ENCODE results near the gene BCL11B.

The BCL11B gene

DNA sequence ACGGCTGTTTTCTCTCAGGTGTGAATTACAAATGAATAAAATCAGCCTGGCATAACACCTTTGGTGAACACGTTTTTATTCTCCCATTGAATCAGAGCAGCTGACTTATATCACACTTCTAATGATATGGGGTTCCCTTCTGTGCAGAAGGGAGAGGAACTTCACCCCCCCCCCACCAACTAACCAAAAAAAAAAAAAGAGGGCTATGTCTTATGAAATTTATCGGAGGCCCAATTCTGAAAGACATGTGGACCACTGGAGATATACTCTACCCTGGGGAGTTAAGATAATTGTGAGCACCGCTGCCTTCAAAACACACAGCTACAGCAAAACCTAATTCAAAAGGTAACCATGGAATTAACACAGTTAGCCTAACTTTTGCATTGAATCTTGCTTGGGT, 4.6 kb downstream of the BCL11B start:
- DNase-seq, result no peak

DNA sequence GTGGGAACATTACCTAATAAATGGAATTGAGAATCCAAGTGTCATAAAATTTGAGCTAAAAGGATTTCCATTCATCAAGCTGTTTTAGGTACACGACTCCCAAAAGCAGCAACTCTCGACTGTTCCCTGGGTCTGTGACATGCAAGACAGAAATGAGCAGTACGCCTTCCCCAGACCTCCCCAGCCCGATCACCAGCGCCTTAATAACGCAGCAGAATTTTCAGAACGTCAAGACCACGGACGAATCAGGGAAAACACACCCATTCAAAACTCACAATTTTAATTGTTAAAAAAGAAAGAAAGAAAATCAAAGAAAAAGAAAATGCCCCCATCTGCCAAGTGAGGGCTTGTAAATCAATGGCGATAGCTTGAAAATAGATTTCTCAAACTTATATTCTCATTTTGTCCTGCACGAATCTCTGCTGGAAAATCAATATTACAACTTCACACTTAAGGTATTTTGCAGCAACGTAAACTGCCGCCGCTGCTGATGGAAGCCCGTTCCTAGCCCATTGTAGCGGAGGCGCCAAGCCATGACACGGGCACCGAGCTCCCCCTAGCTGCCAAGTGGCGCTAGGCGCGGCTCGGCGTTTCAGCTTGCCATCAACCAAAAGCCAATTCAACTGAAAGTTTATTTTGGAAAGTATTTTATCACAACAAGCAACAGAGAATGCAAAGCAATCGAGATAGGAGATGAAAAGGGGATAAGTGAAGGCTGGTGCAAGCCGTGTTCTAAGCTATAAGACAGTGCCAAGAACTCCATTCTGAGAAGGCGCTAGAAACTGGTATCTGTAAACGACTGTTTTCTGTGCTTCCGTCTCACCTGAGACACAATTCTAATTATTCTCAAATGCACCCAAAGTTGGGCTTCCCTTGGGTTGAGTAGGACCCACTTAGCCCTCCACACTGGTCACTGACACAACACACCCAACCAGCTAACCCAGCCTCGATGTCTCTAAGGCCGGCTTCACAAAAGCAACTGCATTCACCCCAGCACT, 5.5 kb downstream of the BCL11B start:
- peak; percentile 79 for DNase-seq

DNA sequence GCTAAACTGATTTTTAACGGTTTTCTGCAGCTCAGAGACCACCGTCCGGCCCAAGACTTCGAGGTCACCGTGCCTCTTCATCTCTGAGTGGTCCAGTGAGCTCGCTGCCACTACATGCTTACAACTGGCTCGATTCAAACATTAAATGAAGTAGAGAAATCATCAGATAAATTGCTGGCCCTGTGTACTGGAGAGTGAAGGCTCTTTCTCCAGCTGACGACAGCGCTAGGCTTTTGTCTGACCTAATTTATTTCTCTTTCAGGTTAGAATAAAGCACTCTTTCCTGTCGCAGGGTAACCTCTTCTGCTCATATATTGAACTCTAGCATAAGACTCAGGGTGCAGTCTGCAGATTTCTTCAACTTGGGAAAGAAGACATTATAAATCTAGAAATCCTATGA, 6.4 kb downstream of the BCL11B start:
- DNase-seq, result no peak

DNA sequence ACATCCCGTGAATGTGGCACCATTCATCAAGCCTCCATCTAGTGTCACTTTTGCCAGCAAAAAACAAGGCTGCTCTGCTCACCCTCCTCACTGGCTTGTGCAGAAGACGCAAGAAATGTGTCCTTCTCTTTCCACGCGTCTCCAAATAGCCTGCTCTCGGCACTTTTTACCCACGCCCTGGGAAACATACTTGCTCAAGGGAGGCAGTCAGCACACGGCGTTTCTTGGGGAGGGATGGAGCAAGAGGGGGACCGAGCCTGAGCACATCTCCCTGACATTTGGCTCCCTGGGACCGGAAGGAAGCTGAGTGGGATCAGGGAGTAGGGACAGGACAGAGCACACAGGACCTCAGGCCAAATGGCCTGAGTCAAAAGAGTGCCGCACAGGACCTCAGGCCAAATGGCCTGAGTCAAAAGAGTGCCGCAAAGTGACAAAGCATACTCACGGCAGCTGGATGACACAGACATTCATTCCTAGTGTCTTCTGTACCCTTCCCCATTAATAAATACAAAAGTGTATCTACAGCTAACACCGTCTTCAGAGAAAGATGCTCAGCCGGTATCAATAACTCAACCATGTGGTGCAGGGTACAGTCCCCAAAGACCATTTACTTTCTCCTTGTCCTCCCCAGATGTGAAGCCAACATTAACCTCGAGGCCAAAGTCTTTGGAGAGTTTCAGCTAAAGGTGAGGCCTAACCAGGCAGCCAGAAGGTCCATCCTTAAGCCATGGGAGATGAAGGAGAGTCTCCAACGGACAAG, 7.1 kb downstream of the BCL11B start:
- DNase-seq, result no peak

DNA sequence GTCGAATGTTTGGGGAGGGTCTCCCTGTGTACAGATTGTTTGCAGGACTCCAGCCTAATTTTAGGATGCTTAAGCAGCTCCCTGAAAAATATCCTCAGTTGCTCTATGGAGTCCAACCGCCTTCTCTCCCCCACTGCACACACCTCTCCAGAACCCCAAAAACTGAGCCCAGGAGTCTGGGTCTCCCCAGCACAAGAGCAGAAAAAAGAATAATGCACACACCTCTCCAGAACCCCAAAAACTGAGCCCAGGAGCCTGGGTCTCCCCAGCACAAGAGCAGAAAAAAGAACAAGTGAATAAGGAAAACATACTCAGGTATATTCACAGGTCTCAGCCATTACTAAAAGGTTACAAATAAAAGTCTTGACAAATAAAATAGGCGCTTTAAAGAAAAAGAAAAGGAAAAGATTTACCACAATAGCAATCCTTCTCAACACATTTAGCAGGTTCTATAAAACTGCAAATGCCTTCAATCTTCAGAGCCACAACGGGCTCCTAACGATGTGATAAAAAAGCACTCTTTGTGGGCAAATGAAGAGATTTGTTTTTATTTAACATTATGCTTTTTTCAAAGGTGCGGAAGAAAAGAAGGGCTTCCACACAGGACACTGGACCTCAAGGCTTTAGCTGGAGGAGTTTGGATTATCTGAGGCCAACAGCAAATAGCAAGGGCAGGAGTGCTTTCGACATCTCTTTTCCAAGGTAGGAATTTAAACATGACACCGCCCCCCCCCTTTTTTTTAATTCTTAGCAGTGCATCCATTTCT, 8.2 kb downstream of the BCL11B start:
- no peak for DNase-seq

DNA sequence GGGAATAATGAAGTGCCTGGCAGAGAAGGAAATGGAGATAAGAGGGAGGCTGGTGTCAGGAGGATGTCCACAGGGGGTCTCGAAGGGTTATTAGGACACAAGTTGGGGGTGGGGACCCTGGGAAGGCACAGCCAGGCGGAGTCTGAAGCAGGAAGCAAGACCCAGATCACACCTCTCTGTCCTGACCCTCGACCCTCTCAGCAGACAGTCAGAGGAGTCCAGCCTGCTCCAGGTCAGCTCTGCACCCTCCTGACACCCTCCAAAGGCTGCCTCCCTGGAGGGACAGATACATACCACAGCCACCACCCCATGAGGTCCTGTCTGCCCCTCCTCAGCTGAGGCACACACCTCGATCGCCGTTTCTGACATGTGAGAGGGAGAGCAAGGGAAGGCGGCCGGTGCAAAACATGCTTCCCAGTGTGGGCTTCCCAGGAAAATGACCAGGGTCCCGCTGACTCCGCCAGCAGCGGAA, 9.0 kb downstream of the BCL11B start:
- no peak for DNase-seq

DNA sequence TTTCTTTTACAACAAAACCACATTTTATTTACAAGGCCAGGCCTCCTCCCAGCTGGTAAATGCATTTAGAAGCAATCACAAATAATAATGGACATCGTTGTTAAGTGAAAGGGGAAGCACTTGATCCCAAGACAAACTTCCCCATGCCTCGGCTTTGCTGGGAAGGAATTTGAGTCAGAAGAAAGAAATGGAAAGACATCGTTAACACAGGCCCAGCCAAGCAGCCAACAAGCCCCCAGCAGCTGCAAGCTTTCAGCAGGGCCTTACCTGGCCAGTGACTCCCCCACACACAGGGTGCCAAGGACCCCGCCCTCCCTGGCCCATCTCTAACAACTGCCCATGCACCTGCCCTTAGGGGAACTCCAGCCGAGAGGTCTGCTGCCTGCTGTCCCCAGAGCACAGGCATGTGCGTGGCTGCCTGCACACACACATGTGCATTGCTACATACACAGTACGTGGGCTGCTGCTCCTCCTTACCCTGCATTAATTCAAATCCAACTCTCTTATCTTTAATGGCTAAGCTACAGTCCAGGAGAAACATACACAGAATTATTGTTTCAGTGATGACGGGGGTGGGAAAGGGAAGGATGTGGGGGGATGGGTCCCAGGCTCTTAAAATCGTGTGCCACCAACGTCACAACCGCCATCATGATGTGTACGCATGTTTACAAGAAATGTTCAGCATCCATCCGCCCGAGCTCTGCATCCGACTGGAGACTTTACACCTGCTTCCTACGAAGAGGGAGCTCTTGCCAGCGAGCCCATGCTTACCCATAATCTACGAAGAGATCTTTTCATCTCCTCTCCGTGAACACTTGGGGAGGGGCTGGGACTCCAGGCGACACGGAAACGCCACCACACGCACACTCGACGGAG, 9.8 kb downstream of the BCL11B start:
- no peak for DNase-seq

DNA sequence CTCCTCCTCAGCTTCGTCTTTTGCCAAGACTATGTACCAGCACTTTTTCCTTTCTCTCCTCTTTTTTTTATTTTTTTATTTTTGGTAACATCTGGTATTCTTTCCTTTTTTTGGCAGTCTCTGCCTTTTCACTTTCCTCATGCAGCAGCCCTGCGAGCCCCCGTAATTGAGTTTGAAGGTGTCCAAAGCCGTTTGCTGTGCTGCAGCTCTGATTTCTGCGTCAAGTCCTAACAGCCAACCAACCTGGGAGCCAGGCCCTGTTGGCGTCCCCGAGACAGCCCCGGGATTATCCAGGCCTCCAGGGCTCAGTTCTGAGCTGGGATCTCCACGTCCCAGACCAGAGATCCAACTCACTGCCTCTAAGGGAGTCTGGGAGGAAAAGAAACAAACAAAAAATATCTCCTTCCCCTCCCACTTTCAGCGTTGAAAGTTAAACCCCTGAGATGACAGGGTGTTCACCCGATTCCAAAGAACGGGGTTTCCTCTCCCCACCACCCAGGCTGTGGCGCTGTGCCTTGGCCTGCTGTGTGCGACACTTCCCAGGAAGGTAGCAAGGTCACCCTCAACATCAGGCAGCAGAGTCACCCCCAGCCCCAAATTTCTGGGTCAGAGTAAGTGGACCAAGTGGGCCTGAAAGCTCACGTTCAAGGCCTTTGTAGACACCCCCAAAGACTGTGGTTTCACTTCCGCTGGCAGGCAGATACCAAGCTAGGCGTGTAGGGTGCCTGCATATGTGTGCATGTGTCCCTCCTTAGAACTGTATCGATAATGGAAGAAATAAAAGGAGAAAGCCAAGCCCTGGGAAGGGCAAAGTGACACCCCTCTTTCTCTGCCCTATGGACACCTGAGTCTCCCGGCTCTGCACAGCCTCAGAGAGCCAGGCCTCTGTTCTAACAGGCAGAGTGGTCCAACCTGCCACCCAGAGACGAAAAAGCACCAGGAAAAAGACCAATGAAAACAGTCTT, 11.1 kb downstream of the BCL11B start:
- DNase-seq, result no peak

DNA sequence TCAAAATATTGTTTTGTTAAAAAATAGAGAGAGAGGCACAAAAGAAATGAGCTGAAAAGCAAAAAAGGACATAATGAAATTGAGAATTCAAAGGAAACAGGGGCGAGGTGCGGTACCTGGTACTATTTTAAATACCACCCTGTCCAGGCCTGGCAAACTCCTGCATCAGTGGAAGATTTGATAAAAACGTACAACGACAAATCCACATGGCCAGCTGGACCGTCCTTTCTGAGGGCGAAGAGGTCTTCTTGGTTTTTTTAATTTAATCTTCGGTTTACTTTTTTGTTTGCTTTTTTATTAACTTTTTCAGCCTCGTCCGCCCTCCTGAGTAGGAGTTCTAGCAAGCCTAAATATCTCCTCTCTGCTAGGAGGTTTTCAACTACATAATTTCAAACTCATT, 11.9 kb downstream of the BCL11B start:
- no peak for DNase-seq

DNA sequence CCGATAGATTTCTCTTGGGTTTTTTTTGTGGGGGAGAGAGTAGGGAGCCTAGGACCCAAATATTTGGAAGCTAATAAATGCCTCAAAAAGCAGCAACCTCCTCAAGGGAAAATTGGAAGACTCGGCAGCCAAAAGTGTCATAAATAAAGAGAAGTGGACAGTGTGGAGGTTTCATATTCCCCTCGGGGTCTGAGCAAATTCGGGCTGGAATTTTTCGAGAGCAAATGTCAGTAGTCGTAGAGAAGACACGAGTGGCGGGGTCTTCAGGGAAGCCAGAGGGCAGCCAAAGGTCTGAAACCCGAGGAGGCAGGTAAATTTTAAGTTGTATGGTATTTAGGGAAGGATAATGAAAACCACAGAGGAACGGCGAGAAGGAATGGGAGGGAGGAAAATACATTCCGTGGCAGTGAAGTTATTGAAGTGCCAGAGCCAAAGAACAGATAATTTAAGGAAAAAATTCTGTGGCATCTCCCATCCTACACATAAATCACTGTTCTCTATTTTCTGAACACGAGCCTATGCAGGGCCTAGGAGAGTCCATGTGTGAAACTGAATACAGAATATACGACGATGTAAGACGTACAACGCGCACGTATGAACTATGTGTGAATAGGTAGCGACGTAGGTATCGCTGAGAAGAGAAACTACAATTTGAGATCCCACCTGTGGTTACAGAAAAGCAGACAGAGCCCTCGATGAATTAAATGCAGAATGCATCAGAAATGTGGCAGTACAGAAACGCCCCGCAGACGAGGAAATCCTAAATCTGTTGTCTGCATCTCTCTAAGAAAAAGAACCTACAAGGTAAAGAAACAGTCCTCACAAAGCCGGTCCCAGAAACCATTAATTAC, 12.9 kb downstream of the BCL11B start:
- peak; percentile 47 for DNase-seq

DNA sequence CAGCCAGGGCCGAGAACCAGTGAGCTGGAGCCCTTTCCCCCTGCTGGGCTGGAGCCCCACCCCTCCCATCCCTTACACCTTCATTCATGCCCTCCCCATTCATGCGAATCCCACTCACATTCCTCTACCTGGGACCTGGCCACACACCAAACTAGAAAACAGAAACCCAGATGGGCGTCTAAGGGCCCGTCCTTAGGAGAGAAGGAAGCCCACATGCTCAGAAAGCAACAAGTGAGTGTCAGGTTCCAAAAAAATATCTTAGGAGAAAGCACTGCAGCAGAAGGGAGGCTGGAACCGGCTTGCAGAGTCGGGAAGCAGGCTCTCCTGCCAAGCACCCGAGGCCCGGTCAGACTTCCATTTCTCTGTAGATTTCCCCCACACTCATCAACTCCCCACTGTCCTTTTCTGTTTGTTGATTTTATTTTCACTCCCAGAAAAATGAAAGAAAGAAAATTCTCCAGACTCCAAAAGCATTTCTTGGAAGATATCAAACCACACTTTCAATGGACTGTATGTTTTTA, 13.6 kb downstream of the BCL11B start:
- DNase-seq, result no peak

DNA sequence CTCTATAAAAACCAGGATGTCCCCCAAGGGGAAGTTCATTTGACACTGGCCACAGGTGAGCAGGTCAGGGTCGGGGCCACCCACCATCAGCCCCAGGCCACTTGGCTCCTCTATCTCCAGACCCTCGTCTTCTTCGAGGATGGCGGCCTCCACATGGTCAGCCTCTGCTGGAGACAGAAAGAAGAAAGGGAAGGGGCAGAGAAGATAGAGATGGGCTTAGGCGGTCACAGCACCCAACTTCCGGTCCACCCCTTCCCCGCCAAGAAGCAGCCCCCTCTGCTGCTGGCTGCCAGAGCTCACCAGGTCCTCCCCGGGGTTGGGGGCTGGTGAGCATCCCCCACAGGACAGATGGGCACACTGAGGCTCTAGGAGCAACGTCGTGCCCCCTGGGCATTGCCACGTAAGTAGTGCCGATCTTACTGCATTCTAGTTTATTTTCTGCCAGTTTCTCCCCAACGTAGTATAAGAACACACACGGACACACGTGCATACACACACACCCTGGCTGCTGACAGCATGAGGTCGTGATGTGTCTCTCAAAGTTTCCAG, 14.2 kb downstream of the BCL11B start:
- DNase-seq, result no peak

DNA sequence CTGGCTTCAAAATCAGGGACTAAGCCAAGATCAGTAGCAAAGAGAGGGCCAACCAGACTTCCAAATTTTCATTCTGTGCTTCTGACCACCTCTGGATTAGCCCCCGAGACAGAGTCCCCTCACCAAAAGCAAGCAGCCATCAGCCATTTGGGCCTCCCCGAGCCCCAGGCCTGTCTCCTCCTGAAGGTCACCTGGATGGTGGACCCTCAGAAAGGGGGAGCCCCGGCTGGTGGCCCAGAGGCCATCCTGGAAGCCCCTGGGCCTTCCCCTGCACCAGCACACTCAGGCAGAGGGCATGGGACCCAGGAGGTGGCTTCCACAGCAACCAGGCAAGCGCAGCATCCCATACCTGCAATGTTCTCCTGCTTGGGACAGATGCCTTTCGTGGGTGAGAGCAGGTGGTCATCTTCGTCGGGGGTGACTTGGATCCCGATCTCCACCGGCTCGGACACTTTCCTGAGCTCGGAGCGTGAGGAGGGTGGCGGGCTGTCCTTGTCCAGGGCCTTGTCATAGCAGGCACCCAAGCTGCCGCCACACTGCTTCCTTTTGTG, 14.8 kb downstream of the BCL11B start:
- DNase-seq, result no peak

DNA sequence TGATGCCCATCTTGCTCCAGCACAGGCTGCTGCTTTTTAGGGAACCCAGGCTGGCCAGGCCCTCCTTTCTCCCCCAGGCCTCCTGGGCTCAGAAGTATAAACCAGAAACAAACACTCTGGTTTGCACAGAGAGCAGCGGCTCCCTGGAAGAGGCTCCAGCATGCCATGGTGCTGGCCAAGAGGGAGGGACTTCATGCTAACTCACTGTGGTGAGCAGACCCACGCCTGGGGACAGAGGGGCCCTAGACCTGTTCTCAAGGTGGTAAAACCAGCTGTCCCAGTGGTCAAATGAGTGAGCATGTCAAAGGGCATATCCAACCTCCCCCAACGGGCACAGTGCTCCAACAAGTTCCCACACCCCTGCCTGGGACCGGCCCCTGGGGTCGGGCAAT, 15.5 kb downstream of the BCL11B start:
- DNase-seq, result no peak

DNA sequence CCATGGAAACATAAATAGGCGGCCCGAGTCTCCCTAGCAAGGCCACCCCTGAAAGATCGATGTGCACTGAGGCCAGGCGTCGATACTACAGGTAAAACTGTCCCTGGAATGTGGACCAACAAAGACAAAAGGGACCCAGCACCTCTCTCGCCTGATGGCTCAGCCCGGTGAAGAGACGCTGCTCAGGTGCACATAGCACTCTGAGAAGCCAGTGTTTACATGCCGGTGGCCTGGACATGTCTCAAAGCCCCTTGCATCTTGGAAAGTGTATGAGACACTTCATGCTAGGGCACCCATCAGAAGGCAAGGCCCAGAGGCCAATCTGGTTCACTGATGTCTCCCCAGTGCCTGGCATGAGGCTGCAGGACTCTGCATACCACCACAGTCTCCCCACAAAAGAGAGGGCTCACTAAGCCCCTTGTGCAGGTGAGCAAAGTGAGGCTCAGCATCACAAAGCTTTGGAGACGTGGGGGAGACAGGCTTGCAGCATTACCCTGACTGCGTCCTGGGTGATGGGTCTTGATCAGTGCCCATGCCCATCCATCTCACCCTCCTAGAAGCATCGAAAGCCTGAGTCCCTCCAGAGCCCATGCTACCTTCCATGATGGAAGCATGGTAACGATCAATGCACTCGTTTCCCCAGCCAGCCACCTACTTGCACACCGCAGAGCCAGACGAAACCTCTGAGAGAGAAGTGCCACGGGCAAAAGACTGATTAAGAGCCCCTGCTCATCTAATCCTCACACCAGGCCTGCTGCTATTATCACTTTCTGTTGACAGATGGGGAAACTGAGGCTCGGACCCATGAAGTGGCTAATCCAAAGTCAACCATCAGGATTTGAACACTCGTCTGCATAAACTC, 16.1 kb downstream of the BCL11B start:
- no peak for DNase-seq

DNA sequence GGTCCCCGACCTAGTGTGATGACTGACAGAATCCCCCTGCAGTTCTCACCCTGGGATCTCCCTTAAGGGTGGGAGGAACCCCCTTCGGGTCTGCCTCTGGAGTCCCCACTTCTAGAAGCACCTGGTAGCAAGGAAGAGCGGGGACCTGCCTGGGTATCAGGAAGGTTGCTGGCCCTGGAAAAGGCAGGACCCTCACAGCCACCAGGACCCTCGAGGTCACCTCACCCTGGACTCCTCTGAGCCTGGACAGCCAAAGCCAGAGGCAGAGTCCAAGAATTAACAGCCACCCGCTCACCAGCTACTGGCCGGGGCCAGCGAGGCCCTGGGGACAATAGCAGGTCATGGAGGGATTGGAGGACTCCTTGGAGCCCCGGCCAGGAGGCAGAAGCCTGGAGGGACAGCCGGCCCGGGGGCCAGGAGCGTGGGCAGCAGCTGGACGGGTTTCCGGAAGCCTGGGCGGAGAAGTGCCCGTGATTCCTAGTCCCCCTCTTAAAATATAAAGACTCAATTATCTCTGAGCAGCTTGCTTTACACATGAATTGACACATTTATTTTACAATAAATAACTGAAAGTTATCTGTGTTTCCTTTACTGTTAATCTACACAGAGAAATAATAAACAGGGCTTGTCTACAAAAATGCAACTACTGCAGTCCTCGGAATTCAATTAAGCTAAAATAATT, 17.5 kb downstream of the BCL11B start:
- DNase-seq, result no peak

DNA sequence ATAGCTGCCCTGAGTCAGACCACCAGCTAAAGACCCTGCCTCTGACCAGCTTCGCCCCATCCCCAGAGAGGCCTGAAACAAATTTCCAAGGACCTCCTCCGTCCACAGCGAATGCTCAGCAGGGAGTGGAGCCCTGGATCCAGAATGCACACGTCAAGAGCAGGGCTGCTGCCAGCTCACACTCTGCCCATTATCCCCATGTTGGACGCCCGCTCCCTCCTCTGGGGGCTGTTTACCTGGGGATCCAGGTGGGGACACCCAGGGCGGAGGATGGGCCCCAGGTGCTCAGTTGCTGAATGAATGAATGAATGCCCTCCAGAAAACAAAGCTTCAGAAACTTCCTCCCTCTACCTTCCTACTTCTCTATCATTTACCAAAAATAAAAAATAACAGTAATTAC, 18.1 kb downstream of the BCL11B start:
- no peak for DNase-seq
